Lower leg skin (tissue), 3 donors: ENCODE results near the gene FOXP1.

Experiments
- POLR2A ChIP-seq, 2 donors: fragments of 450-650 bp; IDR thresholded peaks; one replicate each; pipeline ENCODE4 v1.6.1; 2016 to 2017; ENCODE audit warnings: antibody characterized with exemption in 2 of 2, mild to moderate bottlenecking in 1 of 2, moderate library complexity in 1 of 2
- TF ChIP-seq, protein P1 (sequence below), 3 donors: fragments of 450-650 bp; IDR thresholded peaks; one replicate each; pipeline ENCODE4 v1.5.1; 2016; ENCODE audit warnings: antibody characterized with exemption in 3 of 3, mild to moderate bottlenecking in 3 of 3, moderate library complexity in 2 of 3

GRCh38 chr3:71067977-71068654 lies 515.4 kb downstream of the FOXP1 start:
- TF ChIP-seq, protein P1, sequence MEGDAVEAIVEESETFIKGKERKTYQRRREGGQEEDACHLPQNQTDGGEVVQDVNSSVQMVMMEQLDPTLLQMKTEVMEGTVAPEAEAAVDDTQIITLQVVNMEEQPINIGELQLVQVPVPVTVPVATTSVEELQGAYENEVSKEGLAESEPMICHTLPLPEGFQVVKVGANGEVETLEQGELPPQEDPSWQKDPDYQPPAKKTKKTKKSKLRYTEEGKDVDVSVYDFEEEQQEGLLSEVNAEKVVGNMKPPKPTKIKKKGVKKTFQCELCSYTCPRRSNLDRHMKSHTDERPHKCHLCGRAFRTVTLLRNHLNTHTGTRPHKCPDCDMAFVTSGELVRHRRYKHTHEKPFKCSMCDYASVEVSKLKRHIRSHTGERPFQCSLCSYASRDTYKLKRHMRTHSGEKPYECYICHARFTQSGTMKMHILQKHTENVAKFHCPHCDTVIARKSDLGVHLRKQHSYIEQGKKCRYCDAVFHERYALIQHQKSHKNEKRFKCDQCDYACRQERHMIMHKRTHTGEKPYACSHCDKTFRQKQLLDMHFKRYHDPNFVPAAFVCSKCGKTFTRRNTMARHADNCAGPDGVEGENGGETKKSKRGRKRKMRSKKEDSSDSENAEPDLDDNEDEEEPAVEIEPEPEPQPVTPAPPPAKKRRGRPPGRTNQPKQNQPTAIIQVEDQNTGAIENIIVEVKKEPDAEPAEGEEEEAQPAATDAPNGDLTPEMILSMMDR (IDR thresholded peaks at IDR 0.05): no peak
- no peak for TF ChIP-seq POLR2A (IDR thresholded peaks at IDR 0.05)
